ENCODE measurements around the gene COA1. TPM values are rescaled to one million over a fixed set of nuclear protein-coding genes. Genes with fewer than 3 reads are reported as not detected.
"Not testable (repeated sequence)": the region's sequence is repeated elsewhere in the genome, so short reads cannot be mapped to it uniquely, and the experiment has no call there.

The COA1 gene
- 10 to 100 TPM; 37.5 to 65.9 (median 44.9) TPM for total RNA-seq

- TF ChIP-seq EP300 (IDR thresholded peaks at IDR 0.05) (no peak), POLR2A (IDR thresholded peaks at IDR 0.05) (peak in 3 of 4 donors; percentile 44 to 62 (median 45)), POLR2AphosphoS5 (IDR thresholded peaks at IDR 0.05) (peak; percentile 66 to 81), CTCF (IDR thresholded peaks at IDR 0.05) (peak in 3 of 6 experiments; percentile 16 to 45 (median 35))
- Histone ChIP-seq H3K4me1 (peaks cover 9 to 20% (median 17%) of the 10 kb centered on the region in 4 donors), H3K27ac (peak within 1 kb of the TSS; percentile 78 to 90 (median 82)), H3K9me3 (no peaks in the 10 kb centered on the region), H3K36me3 (no peaks in the 10 kb centered on the region), H3K27me3 (no peaks in the 10 kb centered on the region), H3K4me3 (peak within 1 kb of the TSS; percentile 63 to 92 (median 86))
- ATAC-seq (ENCODE audit: low FRiP score in 2 of 2) (peak; percentile 98 to 100), DNase-seq (peak; percentile 89 to 94)
- 0 to 2% methylated on average over 37 to 64 of the region's 66 CpGs for WGBS, 2 donors
Observed at GRCh38 chr7:43729214-43729923, at the start of gene COA1. TSS of gene COA1 (minus strand) at chr7:43729523. CDS start at chr7:43648614, 80,909 bp downstream.

GRCh38 chr7:43778293-43779044 lies 49.1 kb upstream of the COA1 start:
- TF ChIP-seq EP300 (IDR thresholded peaks at IDR 0.05) (peak in 1 of 4 donors; percentile 5), CTCF (IDR thresholded peaks at IDR 0.05) (peak in 1 of 6 experiments; percentile 4), POLR2AphosphoS5 (IDR thresholded peaks at IDR 0.05) (peak in 1 of 2 donors; percentile 10)
- Histone ChIP-seq H3K36me3 (peaks cover 0 to 10% (median 4%) of the 10 kb centered on the region in 4 donors), H3K27ac (peak overlapping the region in 2 of 4 donors; percentile 39 to 52), H3K4me1 (peaks cover 3 to 22% (median 19%) of the 10 kb centered on the region in 4 donors)
- DNase-seq; H3K9me3 ChIP-seq; H3K4me3 ChIP-seq; H3K27me3 ChIP-seq; ATAC-seq (ENCODE audit: low FRiP score in 2 of 2): not testable (repeated sequence)
- WGBS, 2 donors = 86% methylated on average over 6 to 14 of the region's 18 CpGs

GRCh38 chr7:43775255-43775654 lies 45.9 kb upstream of the COA1 start:
- H3K36me3 ChIP-seq = peaks cover 0 to 33% (median 10%) of the 10 kb centered on the region in 4 donors
- peaks cover 0 to 15% (median 13%) of the 10 kb centered on the region in 4 donors for H3K4me1 ChIP-seq
- WGBS, 2 donors = 92 to 100% methylated on average over 2 of the region's 2 CpGs
- not testable (repeated sequence) for H3K27ac ChIP-seq; DNase-seq; H3K4me3 ChIP-seq; ATAC-seq (ENCODE audit: low FRiP score in 2 of 2); H3K9me3 ChIP-seq; H3K27me3 ChIP-seq

- not testable (repeated sequence) for H3K4me3 ChIP-seq; H3K9me3 ChIP-seq; H3K27me3 ChIP-seq; ATAC-seq (ENCODE audit: low FRiP score in 2 of 2); DNase-seq; H3K27ac ChIP-seq
- H3K36me3 ChIP-seq = peaks cover 0 to 25% (median 8%) of the 10 kb centered on the region in 4 donors
- peaks cover 0 to 10% (median 6%) of the 10 kb centered on the region in 4 donors for H3K4me1 ChIP-seq
- 90 to 96% methylated on average over 6 of the region's 6 CpGs for WGBS, 2 donors
Observed at GRCh38 chr7:43773268-43773667, 43.9 kb upstream of the COA1 start.

- no peak overlapping the region for H3K4me3 ChIP-seq
- H3K36me3 ChIP-seq = peaks cover 0 to 27% (median 8%) of the 10 kb centered on the region in 4 donors
- TF ChIP-seq POLR2A (IDR thresholded peaks at IDR 0.05) (no peak), CTCF (IDR thresholded peaks at IDR 0.05) (no peak), POLR2AphosphoS5 (IDR thresholded peaks at IDR 0.05) (no peak), EP300 (IDR thresholded peaks at IDR 0.05) (no peak)
- no peaks in the 10 kb centered on the region for H3K9me3 ChIP-seq
- 74 to 89% methylated on average over 3 of the region's 3 CpGs for WGBS, 2 donors
- H3K4me1 ChIP-seq = peaks cover 0 to 9% (median 8%) of the 10 kb centered on the region in 4 donors
- no peaks in the 10 kb centered on the region for H3K27me3 ChIP-seq
- no peak overlapping the region for H3K27ac ChIP-seq
- ATAC-seq (ENCODE audit: low FRiP score in 2 of 2) = no peak
- DNase-seq = no peak
Observed at GRCh38 chr7:43771573-43771972, 42.2 kb upstream of the COA1 start.

Data from upper lobe of left lung (tissue), 6 donors.